GM18951 (cell line): ENCODE results near the gene OR7G3.

Source experiments
- POLR2A ChIP-seq: IDR thresholded peaks from 4 replicates; pipeline ENCODE4 v1.6.1; 2011; ENCODE audit warnings: mild to moderate bottlenecking; ENCODE audit not compliant: insufficient read length, insufficient read depth; ENCODE audit errors: extremely low read depth
- in situ Hi-C: fragments of 300-500 bp; cut with MboI; formaldehyde crosslinking; loops from one replicate; pipeline ENCODE4 v1.12.0; 2022; ENCODE audit warnings: low sequenced_read_pairs, mixed read lengths, inconsistent platforms; ENCODE audit not compliant: unreplicated experiment

The OR7G3 gene

DNA sequence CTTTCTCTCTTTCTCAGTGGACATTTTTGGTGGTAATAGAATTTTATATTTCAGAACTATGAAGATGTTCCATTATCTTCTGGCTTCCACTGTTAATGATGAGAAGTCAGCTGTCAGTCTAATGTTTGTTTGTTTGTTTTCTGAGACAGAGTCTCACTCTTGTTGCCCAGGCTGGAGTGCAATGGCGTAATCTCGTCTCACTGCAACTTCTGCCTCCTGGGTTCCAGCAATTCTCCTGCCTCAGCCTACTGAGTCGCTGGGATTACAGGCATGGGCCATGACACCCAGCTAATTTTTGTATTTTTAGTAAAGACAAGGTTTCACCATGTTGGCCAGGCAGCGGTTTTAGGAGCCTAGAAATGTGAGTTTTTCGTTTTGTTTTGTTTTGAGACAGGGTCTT lies 18.2 kb upstream of the OR7G3 start:
- no peak for TF ChIP-seq POLR2A
- in situ Hi-C loops, result loop anchor here (25.0 kb wide), 1 partner anchor 767 kb away; no protein-coding TSS in a partner anchor

DNA sequence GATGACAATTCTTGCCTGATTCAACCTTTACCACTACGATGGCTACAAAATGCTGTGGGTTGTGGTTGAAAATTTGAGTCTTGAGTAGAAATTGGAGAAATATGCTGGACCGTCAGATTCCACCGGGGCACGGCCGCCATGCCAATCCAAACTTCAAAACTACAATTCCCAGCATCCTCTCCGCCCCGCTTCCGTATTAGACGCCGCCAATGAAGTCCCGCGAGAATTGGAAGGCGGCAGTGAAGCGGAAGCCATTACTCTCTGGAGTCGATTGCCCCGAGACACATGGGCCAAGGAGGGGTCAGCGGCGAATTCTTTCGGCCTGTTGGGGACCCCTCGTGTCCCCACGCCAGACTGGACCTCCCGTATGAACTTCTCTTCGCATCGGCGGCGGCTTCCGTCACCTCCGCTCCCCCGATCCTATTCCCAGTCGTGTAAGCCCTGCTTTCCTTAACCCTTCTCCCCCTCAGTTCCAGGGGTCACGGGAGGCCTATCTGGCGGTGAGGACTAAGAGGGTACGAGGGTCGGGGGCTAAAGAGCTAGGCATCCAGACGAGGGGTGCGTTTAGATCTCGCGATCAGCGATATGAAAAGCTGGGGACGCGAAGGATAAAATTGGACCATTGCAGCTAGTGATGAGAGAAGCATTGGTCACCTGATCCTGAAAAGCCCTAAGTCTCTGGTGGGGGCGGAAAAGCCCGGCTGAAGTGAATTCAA lies 13.6 kb upstream of the OR7G3 start, which contains the start of gene ZNF317:
Gene ZNF317, plus strand, starts transcription at position 239 of the 716 bp plus-strand sequence. CDS start 15,620 bp downstream, outside the sequence.
- in situ Hi-C loops, result loop anchor here (25.0 kb wide), 1 partner anchor 772 kb away; no protein-coding TSS in a partner anchor
- peak; percentile 84 for TF ChIP-seq POLR2A

DNA sequence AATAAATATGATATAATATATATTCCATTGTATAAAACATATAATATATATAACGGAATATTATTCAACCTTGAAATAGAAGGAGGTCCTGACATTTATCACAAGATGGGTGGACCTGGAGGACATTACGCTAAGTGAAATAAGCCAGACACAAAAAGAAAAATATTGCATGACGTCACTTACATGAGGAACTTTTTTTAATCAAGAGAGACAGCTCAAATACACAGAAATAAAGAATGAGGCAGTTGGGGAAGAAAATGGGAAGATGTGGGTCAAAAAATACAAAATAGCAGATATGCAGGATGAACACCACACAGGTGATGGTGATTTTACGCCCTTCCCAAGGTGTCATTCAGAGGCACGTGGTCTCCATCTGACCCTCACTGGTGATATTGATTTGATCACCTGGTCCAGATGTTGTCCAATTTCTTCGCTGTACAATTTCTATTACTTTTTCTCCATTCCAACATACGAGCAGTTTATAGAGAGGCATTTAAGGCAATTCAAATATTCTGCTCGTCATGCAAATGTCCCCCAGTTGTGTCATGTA lies 12.9 kb upstream of the OR7G3 start:
- TF ChIP-seq POLR2A, result no peak
- in situ Hi-C loops, result loop anchor here (25.0 kb wide), 1 partner anchor 773 kb away; no protein-coding TSS in a partner anchor

DNA sequence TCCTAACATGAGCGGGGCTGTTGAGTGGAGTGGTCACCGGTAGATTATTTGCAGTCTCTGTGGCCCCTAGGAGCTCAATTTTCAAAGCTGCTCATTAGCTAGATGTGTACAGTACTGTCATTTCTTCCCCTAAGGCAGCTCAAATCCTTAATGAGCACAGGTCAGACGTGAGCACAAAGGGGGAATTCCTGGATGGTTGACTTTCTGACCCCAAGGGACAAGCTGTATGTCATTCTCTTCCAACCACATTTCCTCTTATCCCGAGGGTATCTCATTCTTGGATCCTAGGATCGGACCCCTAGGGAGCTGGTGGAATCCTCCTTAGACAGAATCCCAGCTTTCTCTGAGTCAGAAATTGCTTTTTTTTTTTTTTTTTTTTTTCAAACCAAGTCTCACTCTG lies 5.7 kb upstream of the OR7G3 start:
- in situ Hi-C loops, result loop anchor here (25.0 kb wide), 1 partner anchor 780 kb away; no protein-coding TSS in a partner anchor
- no peak for TF ChIP-seq POLR2A

DNA sequence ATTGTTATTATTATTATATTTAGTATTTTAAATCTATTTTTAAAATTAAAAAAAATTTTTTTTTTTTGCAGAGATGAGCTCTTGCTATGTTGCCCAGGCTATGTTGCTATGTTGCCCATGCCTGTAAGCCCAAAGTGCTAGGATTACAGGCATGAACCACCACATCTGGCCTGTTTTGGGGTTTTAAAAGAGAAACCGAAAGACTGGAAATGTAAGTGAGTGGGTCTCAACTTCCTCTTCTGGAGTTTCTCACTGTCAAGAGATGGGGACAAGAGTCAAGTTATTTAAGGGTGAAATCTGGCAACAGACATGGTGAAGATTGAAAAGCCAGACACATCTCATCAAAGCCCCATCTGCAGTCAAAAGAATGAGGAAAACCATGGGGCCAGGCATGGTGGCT lies 4.2 kb upstream of the OR7G3 start:
- TF ChIP-seq POLR2A, result no peak

DNA sequence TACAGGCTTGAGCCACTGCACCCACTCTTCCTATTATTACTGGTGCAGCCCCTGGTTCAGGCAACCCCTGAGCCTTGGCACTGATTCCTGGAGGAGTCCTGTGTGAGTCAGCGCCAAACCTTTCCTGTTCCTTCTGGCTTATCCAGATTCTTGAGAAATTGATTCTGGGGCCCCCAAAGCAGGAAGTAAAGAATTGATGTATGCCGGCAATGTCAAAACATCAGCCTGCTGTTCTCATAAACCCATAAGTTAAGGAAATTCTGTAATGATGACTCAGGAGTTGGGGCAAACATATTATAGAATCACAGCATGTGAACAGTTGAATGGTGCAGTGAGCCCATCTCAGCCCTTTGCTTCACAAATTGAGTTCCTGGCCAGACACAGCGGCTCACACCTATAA lies 1.4 kb upstream of the OR7G3 start:
- in situ Hi-C loops, result loop anchor here (25.0 kb wide), 1 partner anchor 784 kb away; no protein-coding TSS in a partner anchor
- no peak for TF ChIP-seq POLR2A

More for the DNA sequence above, 4.2 kb upstream of the OR7G3 start:
- in situ Hi-C loops, result loop anchor here (25.0 kb wide), 1 partner anchor 781 kb away; no protein-coding TSS in a partner anchor

DNA sequence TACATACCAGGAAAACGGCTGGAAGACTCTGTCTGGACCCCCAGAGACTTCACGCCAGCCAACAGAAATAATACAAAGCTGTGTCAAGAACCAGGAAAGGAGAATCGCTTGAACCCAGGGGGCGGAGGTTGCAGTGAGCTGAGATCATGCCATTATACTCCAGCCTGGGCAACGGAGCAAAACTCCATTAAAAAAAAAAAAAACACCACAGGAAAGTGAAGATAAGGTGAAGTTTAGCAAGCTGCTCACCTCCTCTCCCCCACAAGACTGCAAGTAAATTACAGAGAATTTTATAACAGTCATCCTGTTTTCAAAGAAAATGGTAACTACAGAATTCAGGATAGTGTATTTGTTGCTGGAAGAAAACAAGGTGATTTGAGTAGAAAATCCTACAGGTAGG lies 10.2 kb downstream of the OR7G3 start:
- no peak for TF ChIP-seq POLR2A
- in situ Hi-C loops, result no loop called here

DNA sequence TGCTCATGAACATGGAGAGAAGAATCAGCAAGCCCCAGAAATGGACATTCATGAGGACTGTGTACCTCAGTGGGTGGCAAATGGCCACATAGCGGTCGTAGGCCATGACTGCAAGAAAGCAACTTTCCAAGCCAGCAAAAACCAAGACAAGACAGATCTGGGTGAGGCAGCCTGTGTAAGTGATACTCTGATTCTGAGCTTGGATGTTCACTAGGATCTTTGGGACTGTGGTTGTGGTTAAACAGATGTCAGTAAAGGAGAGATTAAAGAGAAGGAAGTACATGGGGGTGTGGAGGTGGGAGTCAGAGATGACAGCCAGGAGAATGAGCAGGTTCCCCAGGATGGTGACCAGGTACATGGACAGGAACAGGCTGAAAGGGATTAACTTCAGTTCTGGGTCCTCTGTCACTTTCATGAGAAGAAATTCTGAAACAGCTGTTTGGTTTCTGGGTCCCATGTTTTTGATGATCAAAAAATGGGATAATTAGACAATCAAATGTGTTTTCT lies 11.4 kb downstream of the OR7G3 start, which contains the start of gene OR7G1:
Gene OR7G1, minus strand, starts transcription at position 457 of the 507 bp plus-strand sequence. Its CDS starts 0 bp downstream, at position 457.
- in situ Hi-C loops, result no loop called here
- no peak for TF ChIP-seq POLR2A

DNA sequence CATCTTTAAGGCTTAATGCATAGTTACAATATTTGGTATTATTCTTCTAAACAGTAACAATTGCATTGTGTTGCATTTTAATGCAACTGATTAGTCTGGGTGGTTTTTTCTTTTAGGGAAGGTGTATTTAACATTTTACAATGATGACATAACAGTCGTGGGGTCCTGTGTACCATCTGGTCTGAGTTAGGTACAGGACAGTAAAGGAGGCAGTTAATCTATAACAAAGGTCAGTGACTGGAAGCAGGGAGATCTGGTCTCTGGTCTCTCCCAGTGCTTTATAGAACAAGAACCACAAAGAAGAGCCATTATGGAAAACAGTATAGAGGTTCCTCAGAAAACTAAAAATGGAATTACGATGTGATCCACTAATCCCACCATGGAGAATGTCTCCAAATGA lies 16.8 kb downstream of the OR7G3 start:
- no peak for TF ChIP-seq POLR2A
- in situ Hi-C loops, result no loop called here

DNA sequence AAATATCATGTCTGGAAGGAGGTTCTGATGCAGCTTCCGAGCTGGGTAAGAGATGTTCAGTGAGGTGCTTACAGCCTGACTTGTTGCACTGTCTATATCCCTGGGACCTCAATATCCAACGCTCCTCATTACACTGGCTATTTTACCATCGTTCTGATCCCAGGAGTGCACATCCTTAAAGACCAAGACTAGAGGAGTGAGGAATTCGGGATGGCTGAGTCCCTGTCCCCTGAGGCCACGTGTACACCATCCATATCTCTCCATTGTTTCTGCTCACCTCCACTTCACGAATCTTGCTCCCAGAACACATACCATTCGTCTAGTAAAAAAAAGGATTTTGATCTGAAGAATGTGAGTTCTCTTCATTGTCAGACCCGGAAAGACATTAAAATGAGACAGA lies 19.4 kb downstream of the OR7G3 start, which contains the start of gene OR7G2:
Gene OR7G2, minus strand, starts transcription at position 101 of the 400 bp plus-strand sequence. CDS start 4,232 bp downstream, outside the sequence.
- in situ Hi-C loops, result no loop called here
- no peak for TF ChIP-seq POLR2A

DNA sequence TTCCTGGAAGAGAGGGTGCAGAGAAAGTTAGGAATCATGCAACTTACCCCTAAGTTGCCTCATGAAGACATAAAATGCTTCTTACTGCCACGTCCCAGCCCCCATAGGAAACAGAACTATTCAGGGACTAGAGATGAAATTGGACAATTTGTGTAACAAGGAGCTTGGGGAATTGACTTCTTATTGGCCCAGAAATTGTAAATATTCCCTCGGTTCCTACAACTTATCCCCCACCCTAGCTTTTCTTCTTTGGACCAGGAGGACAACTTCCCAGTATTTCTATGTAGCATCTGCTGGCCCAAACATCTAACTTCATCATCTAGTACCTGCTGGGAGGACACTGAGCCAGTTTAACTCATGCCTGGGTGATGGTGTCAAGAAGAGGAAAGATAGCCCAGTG lies 40.0 kb downstream of the OR7G3 start, which contains the start of gene OR1M1:
Gene OR1M1, plus strand, starts transcription at position 301 of the 400 bp plus-strand sequence. CDS start 6,184 bp downstream, outside the sequence.
- in situ Hi-C loops, result no loop called here
- TF ChIP-seq POLR2A, result no peak

DNA sequence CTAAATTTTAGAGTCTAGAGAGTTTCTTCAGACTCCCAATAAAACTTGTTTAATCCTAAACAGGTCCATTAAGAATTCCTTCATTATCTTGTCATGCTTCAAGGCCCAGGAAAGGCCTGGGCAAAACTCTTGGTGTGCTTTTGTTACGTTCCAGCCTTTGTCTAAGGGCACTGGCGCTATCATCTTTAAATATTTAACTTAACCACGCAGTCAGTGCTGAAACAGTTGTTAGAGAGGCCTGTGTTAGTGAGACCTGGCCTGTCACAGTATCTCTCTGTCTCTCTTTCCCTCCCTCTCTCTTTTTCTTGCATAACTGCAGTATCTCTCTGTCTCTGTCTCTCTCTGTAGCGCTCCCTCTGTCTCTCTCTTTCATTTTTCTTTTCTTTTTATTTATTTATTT lies 48.1 kb downstream of the OR7G3 start:
- no peak for TF ChIP-seq POLR2A
- in situ Hi-C loops, result no loop called here

DNA sequence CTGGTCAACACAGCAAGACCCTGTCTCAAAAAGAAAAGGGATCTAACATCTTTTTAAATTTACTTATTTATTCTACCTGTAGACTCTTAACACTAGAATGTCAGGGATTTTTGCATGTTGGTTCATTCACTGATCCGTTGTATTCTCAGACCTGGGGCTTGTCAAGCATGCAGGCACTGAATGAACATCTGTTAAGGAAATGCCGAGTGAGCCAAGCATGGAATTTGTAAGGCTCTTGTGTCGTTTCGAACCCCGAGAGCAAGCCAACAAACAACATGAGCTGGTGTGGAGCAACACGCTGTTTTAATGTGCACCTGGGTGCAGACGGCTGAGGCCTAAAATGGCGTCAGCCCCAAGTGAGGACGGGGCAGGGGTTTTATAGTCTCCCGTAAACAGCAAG lies 49.8 kb downstream of the OR7G3 start:
- in situ Hi-C loops, result no loop called here

More for the DNA sequence above, 49.8 kb downstream of the OR7G3 start:
- TF ChIP-seq POLR2A, result no peak
